ENCODE measurements around the gene ANXA8L1.
"Not testable (repeated sequence)": the region's sequence is repeated elsewhere in the genome, so short reads cannot be mapped to it uniquely, and the experiment has no call there.

DNA sequence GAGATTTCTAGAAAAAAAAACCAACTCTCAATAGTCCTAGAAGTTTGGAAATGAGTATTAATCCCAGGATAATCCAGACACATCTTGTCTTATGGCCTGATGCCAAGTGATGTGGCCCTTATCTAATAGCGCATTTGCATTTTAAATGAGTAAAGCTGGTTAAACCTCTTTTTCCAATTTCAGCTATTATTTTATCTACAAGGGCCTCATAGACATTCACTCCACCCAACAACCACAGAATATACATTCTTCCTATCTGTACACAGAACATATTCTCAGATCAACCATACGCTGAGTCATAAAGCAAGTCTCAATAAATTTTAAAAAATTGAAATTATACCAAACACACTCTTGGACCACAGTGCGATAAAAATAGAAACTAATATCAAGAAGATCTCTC is 34.0 kb downstream of the ANXA8L1 start:
- TF ChIP-seq, protein P1, sequence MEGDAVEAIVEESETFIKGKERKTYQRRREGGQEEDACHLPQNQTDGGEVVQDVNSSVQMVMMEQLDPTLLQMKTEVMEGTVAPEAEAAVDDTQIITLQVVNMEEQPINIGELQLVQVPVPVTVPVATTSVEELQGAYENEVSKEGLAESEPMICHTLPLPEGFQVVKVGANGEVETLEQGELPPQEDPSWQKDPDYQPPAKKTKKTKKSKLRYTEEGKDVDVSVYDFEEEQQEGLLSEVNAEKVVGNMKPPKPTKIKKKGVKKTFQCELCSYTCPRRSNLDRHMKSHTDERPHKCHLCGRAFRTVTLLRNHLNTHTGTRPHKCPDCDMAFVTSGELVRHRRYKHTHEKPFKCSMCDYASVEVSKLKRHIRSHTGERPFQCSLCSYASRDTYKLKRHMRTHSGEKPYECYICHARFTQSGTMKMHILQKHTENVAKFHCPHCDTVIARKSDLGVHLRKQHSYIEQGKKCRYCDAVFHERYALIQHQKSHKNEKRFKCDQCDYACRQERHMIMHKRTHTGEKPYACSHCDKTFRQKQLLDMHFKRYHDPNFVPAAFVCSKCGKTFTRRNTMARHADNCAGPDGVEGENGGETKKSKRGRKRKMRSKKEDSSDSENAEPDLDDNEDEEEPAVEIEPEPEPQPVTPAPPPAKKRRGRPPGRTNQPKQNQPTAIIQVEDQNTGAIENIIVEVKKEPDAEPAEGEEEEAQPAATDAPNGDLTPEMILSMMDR (IDR thresholded peaks at IDR 0.05; ENCODE audit: insufficient read depth, low read depth, low read length), result not testable (repeated sequence)
- TF ChIP-seq EZH2 (IDR thresholded peaks at IDR 0.05; ENCODE audit: insufficient read depth, low read length), result not testable (repeated sequence)

Data from astrocyte (in vitro differentiated cells and primary cell).